HUDEP-2 (cell line): ENCODE measurements around the gene PCYT1A.
"Not testable (repeated sequence)": the region's sequence is repeated elsewhere in the genome, so short reads cannot be mapped to it uniquely, and the experiment has no call there.

Experiments
- DNase-seq, 76 experiments: peaks; one replicate each; lab custom pipeline; 2025; ENCODE audit not compliant: unreplicated experiment in 76 of 76; lab: John Stamatoyannopoulos, UW

The PCYT1A gene

DNA sequence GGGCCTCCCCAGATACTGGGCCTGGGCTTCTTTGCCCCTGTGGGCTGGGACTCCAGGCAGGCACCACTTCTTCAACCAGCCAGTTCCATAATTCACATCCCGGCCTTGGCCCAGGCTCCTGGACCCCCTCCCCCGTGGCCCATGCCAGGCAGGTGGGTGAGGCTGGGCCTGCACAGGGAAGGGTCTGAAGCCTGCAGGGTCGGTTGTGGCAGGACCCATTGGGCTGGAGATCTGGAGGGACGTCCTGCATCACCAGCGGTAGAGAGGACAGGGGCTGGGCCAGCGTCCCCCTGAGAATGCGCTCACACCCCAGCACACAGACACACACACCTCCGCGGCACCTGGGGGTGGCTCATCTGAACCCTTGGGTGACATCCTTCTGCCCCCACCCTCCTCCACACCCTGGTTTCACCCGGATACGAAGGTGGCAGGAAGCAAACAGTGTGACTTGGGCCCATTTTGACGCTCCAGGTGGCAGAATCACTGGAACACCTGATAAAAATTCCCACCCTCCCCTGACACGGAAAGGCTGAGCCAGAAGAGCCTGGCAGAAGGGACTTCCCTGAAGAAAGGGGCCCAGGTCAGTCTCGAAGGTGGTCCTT is 91.8 kb downstream of the PCYT1A start:
- peak in 4 of 76 experiments; percentile 13 to 43 (median 26) for DNase-seq

DNA sequence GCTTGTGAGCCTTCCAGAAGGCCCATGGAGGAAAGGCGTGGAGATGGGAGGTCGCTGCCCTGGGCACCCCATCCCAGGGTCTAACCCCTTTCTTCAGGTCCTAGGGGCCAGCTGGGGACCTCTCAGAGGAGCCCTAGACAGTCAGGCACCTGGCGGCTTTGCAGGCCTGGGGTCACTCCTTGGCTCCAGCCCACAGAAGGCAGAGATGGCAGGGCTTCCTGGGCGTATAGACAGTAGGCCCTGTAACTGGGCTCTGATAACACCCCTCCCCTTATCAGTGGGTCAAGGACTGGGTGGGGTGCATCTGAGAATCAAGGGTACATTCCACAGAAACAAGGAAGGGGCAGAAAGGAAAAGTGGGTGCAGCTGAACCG is 93.0 kb downstream of the PCYT1A start:
- peak in 75 of 76 experiments; percentile 34 to 92 (median 75) for DNase-seq

DNA sequence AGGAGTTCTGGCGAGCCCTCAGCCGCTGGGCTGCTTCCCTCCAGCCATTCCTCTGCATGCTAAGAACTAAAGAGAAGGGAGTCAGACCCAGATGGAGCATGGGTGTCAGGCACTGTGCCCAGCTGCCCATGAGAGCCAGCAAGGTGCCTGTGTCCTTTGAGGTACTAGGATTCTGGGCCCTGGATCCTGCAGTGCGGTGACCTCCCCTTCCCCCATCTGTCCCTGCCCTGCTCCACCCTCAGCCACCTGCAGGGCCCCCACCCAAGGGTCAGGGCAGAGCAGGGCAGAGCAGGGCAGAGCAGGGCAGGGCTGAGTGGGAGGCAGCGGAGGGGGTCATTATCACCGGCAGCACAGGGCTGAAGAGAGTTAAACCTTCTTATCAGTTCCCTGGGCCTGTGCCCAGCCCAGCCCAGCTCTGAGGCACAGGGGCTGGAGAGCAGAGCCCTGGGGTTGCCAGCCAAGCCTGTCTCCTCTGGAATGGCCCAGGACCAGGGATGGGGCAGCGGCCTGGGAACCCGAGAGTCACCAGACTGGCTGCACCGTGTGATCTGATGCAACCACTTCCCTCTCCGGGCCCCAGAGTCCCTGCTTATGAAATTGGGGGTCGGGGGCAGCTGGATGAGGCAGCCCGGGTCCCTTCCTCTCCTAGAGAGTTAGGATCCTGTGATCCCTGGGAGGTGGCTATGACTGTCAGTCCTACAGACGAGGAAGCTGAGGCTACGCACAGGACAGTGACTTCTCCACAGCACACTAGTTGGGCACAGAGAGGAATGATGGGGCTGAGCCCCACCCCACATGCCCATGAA is 93.6 kb downstream of the PCYT1A start:
- DNase-seq = peak in 75 of 76 experiments; percentile 76 to 98 (median 95)

DNA sequence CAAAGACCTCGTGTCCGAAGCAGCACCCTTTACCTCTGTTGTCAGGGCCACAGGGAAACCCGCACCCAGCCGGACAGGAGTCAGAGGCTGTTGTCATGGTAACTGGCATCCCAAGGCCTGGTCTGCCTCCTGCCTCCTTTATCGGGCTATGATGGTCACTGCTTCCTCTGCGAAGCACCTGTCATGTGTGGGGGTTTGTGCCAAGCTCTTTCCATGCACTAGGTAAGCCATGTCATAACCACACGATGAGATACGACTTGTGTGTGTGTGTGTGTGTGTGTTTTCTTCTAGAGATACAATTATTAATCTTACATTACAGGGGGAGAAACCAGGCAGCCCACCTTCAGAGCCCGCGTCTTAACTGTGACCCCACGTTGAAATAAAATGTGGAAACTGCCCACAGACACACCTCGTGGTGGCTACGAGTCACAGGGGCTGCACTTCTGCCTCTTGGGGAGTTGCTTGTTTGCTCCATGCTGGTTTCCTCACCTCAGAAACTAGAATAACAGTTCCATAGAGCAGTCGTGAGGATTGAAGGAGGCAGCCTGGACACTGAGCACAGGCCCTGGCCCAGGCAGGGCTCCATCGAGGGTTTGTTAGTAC is 94.3 kb downstream of the PCYT1A start:
- DNase-seq = peak in 16 of 76 experiments; percentile 11 to 72 (median 46)

DNA sequence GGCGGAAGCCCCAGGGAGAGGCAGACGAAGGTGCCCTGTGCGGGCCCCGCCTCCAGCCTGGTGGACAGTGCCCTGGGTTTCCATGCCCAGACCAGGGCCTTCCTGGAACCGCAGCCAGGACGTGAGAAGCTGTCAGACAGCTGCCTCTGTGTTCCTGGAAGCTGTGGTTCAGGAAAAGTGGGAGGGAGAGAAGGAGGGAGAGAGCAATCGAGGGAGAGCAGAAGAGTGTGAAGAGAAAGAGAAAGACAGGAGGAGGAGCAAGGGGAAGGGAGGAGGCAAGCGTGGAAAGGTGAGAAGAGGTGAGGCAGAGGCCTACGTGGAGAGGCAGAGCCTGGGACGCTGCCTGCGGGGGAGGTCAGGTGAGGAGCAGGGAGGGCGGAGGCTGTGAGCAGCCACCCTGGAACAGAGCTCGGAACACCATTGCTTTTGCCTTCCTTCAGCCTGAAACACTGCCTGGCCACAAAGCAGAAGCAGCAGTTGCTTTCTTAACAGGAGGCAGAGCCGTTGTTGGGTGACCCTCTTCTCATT is 94.9 kb downstream of the PCYT1A start:
- DNase-seq = peak in 18 of 76 experiments; percentile 12 to 63 (median 43)

DNA sequence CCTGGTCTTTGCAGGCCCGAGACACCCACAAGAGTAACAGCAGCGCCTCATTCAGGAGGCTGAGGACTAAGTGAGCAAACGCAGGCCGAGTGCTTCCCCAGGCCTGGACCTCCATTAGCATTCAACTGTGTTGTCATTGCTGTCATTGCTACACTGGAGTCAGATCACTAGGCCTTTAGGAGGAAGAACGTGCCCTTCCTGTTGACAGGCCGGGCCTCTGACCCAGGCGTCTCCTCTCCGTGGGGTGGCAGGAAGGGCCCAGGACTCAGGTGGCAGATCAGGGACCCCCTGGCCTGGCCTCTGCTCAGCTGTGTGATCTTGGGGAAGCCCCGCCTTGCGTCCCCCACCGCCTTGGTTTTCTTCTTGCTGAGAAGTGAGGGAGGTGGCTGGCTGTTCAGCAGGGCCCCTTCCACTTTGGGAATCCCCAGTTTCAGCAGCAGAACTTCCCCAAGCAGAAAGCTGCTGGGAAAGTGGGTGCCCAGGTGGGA is 95.4 kb downstream of the PCYT1A start:
- peak in 27 of 76 experiments; percentile 10 to 60 (median 33) for DNase-seq

DNA sequence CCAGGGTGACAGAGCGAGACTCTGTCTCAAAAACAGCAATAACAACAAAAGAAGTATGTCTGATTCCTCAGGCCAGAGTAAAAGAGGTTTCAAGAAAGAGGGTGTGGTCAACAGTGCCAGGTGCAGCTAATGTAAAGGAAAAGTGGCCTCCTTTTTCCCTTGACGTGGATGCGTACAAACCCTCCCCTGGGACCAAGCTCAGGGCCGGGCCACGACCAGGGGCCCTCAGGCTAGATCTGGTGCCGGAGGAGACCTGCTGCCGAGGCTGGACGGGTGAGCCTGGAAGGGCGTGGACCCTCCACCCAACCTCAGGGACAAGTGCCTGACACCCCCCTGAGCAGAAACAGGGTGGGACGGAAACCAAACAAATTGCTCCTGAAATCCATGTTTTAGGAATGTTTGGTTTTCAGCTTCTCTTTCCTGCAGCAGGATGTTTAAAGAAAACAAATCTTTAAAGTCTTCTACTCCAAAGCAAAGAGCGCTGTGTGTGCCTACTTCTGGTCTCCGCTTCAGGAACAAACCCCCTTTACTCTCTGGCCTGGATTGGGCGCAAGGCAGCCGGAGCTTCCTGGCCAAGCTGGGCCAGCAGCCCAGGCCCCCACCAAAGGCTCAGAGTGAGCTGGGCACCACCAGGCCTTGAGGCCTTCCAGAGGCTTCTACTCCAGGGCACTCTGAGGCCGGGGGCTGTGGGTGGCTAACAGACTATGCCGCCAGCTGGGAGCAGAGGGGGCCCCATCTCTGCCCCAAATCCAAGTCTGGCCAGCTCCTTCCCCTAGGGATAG is 97.8 kb downstream of the PCYT1A start:
- peak in 1 of 76 experiments; percentile 7 for DNase-seq

DNA sequence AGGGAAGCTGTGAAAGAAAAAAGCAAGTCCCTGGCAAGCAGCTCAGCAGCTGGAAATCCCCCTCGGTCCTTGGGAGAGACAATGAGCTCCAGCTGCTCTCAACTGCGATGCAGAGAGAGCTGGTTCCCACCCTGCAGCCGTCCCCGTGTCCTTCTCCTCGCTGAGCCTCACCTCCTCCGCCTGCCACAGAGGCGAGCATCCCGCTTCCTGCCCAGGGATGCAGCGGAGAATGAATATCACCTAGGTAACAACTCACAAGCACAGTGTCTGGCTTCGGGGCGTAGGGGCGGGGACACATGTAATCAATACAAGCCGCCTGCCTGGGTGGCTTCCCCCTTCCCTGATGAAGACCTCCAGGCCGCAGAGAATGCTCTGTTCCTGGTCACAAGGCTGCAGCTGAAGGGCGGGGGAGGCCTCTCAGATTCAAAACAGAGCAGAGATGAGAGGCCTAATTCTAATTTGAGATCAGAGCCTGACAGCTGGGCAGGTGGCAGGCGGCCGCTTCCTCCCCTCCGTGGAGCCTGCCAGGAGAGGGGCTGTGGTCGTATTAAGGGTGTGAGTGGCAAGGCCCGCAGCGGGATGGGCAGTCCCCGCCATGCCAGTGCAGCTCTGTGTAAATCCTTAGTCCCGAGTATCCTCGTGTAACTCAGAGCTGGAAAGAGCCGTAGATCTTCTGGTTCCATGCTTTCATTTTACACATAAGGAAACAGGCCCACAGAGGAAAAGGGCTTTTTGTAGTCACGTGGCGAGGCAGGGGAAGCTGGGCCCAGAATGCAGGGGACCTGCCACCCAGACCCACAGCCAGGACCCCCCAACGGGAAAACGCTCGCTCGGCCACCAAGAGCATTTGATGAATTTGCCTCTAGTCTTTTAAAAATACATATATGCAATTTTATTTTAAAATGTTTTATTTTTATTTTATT is 100.6 kb downstream of the PCYT1A start:
- peak in 30 of 76 experiments; percentile 8 to 46 (median 26) for DNase-seq

DNA sequence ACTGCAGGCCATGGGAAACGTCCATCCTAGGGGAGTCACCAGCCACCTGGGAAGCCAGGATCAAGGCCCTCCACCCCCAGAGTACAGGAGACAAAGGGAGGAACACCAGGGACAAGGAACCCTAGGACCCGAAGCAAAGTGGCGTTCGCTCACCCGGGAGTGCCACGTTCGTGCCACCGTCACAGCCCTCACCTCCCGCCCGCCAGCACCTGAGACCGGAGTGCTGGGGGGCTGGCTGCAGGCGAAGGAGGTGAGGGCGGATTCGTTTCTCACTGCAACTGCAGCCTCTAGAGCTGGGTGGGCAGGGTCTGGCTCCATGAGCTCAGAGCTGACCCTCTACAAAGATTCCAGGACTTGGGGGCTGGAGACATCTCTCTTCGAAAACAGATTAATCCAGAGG is 102.6 kb downstream of the PCYT1A start:
- DNase-seq = no peak

DNA sequence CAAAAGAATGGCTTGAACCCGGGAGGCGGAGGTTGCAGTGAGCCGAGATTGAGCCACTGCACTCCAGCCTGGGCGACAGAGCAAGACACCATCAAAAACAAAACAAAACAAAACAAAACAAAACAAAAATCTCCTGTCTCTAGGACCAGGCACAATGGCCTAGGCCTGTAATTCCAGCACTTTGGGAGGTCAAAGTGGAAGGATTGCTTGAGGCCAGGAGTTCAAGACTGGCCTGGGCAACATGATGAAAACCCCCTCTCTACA is 103.4 kb downstream of the PCYT1A start:
- not testable (repeated sequence) for DNase-seq

DNA sequence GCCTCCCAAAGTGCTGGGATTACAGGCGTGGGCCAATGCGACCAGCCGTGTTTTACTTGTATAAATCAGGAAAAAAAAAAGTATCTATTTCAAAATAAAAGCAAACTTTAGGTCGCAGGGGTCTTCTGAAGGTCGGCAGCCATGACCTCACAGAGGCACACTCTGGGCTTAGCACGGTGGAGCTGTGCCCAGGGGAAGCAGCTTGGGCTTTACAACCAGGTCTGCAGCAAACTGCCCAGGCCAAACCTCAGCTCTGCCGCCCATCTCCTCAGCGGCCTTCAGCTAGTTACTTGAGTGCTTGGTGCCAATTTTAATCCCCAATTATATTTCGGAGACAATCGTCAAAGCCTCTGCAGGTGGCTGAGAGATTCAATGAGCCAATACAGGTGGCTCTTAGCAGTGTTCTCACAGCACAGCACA is 106.4 kb downstream of the PCYT1A start:
- peak in 12 of 76 experiments; percentile 9 to 69 (median 27) for DNase-seq

DNA sequence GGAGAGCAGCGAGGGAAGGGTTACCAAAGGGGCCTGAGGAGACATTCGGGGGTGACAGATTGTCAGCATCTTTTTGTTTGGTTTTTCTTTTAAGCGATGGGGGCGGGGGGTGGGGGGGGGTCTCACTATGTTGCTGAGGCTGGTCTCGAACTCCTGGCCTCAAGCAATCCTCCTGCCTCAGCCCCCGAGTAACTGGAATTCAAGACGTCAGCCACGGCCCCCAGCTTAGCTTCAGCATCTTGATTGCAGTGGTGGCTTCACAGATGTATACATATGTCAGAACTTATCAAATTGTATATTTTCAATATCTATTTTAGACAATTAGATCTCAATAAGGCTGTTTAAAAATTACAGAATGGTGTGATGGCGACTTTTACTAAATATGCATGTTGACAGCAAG is 107.2 kb downstream of the PCYT1A start:
- no peak for DNase-seq
